OCI-LY3 (cell line): ENCODE results near the gene HOXA3.

Source experiments
- CTCF ChIP-seq: fragments of 200-600, 300-600 bp; sonication (generic); IDR thresholded peaks from 2 replicates; pipeline ENCODE4 v1.5.1; 2014; ENCODE audit warnings: antibody characterized with exemption, low read length, low read depth
- EZH2phosphoT487 ChIP-seq: fragments of 200-600 bp; shearing (Covaris generic); IDR thresholded peaks from 2 replicates; pipeline ENCODE4 v1.6.1; 2018; ENCODE audit warnings: antibody characterized with exemption, mixed run types, low read depth

- TF ChIP-seq CTCF (no peak), EZH2phosphoT487 (no peak)
Measured at GRCh38 chr7:27139334-27140125, 12.9 kb downstream of the HOXA3 start.
